ENCODE results near the gene FRMPD2. TPM values are rescaled to one million over a fixed set of nuclear protein-coding genes. Genes with fewer than 3 reads are reported as not detected.

FRMPD2 gene
- total and polyA plus RNA-seq, 2 donors (not counting 3 experiments of a cell fraction or from before 2014, with no cell fraction given) = 0.42 TPM; not detected in 1

GRCh38 chr10:48247680-48248079 is 26.8 kb downstream of the FRMPD2 start:
- dilution Hi-C loops (cut with MboI; ENCODE audit: extremely low pct_ligation_motif_present, low sequenced_read_pairs) = no loop called here
- TF ChIP-seq MYC (IDR thresholded peaks at IDR 0.05; ENCODE audit: low read depth, low read length) (no peak), MAX (IDR thresholded peaks at IDR 0.05; ENCODE audit: insufficient read depth, insufficient read length) (no peak), FOS (IDR thresholded peaks at IDR 0.05; ENCODE audit: borderline replicate concordance, insufficient read depth, low read length) (no peak), JUN (IDR thresholded peaks at IDR 0.05; ENCODE audit: borderline replicate concordance, insufficient read depth, insufficient read length, low read depth) (no peak), GATA2 (IDR thresholded peaks at IDR 0.05; ENCODE audit: insufficient read depth, insufficient read length, low read depth, low read length) (no peak), POLR2AphosphoS5 (IDR thresholded peaks at IDR 0.05; ENCODE audit: insufficient read depth, low read depth, low read length) (no peak), POLR2A (IDR thresholded peaks at IDR 0.05; ENCODE audit: low read depth, low read length) (no peak), CTCF (IDR thresholded peaks at IDR 0.05; ENCODE audit: extremely low read depth in 1 of 2, insufficient read depth in 1 of 2, low read depth in 1 of 2, low read length in 2 of 2) (no peak), EZH2 (IDR thresholded peaks at IDR 0.05; ENCODE audit: borderline replicate concordance, low read depth, low read length, severe bottlenecking) (no peak)
- Histone ChIP-seq H3K9me1 (replicated peaks; ENCODE audit: control insufficient read depth, extremely low read depth, insufficient read depth, low read length) (no peaks in the 10 kb centered on the region), H3K4me1 (ENCODE audit: control insufficient read depth, extremely low read depth, insufficient read depth, low read length) (no peaks in the 10 kb centered on the region), H4K20me1 (replicated peaks; ENCODE audit: control insufficient read depth, extremely low read depth, insufficient read depth, low read length) (no peaks in the 10 kb centered on the region), H3K36me3 (ENCODE audit: control insufficient read depth in 2 of 2, extremely low read depth in 1 of 2, insufficient read depth in 2 of 2, low read length in 2 of 2) (no peaks in the 10 kb centered on the region), H3K4me2 (ENCODE audit: insufficient read depth, low read length) (no peak overlapping the region), H3K79me2 (ENCODE audit: control insufficient read depth, insufficient read depth, low read length) (no peaks in the 10 kb centered on the region), H2AFZ (ENCODE audit: low read depth, low read length) (no peak overlapping the region), H3K27ac (ENCODE audit: insufficient read depth, low read depth, low read length) (no peak overlapping the region), H3K9ac (replicated peaks; ENCODE audit: extremely low read depth, insufficient read depth, low read length) (no peak overlapping the region), H3K27me3 (ENCODE audit: control insufficient read depth in 2 of 2, insufficient read depth in 2 of 2, low read length in 2 of 2) (no peaks in the 10 kb centered on the region), H3K9me3 (replicated peaks; ENCODE audit: control insufficient read depth, insufficient read depth, low read length) (no peaks in the 10 kb centered on the region), H3K4me3 (replicated peaks in 1 of 3; ENCODE audit: insufficient read depth in 1 of 3, low read depth in 1 of 3, low read length in 3 of 3) (no peak overlapping the region)
- no peak for DNase-seq (ENCODE audit: low read depth, low spot score)
- FAIRE-seq = no peak
- POLR2A ChIA-PET = no interaction called here
- CTCF ChIA-PET = no interaction called here
- intact Hi-C loops (cut with micrococcal nuclease) = no loop called here
- no TSS peak for BruUV-seq (replicated peaks)

Data from endothelial cell of umbilical vein (primary cell).